HCT116 (cell line): ENCODE measurements around the gene CCNL2. TPM values are rescaled to one million over a fixed set of nuclear protein-coding genes. Genes with fewer than 3 reads are reported as not detected.

ENCODE experiments used
- ATAC-seq: fragments of 200-7000 bp; cut with Tn5 transposase; 2 replicates; pipeline ENCODE4 v1.9.1; 2020; ENCODE audit warnings: mild to moderate bottlenecking, moderate library complexity
- BruUV-seq: library from RNA; stranded (reverse); fragments of 400-500 nt; replicated peaks from 2 replicates; lab custom pipeline; 2021; lab: Mats Ljungman, UMichigan
- CTCF ChIA-PET: fragments of 300-600 bp; sonication (Branson Sonifier 250); formaldehyde crosslinking; loops from one replicate; lab custom pipeline; 2021; ENCODE audit warnings: antibody characterized with exemption; lab: Charles Lee
- POLR2A ChIA-PET: fragments of 300-600, 350-600 bp; sonication (Branson Sonifier 250); formaldehyde crosslinking; loops from one replicate; lab custom pipeline; 2021; ENCODE audit warnings: antibody characterized with exemption; lab: Charles Lee
- RAD21 ChIA-PET, 2 experiments: fragments of 300-600 bp; sonication (Branson Sonifier 250); formaldehyde crosslinking; loops; one replicate each; lab custom pipeline; 2023; ENCODE audit warnings: low total read pairs in 2 of 2; ENCODE audit not compliant: uncharacterized antibody in 2 of 2, unreplicated experiment in 2 of 2, low non-redundant PET in 1 of 2; lab: Charles Lee
- DNase-seq: peaks from one replicate; pipeline ENCODE4 v3.0.0-alpha.2; 2010; ENCODE audit warnings: low read depth, low spot score
- H2AFZ ChIP-seq: fragments of 200-600 bp; shearing (Covaris generic), sonication (generic); 2 replicates; pipeline ENCODE4 v1.6.1; 2017; ENCODE audit warnings: low read depth, mixed run types, mixed read lengths, antibody characterized with exemption, low read length; ENCODE audit not compliant: poor library complexity, severe bottlenecking
- H3K27ac ChIP-seq: 2 replicates; pipeline ENCODE4 v1.5.1; 2012; ENCODE audit warnings: low read depth, low read length
- H3K27me3 ChIP-seq: fragments of 200-600 bp; sonication (generic); 2 replicates; pipeline ENCODE4 v1.6.1; 2016; ENCODE audit warnings: mixed run types, low read length, mixed read lengths; ENCODE audit not compliant: insufficient read depth
- H3K36me3 ChIP-seq, 2 experiments: fragments of 200-500 bp in 1 of 2; fragments of 200-600 bp in 1 of 2; sonication (Bioruptor generic) in 1 of 2; sonication (generic) in 1 of 2; 2 replicates each; pipeline versions ENCODE4 v1.5.1 to v1.6.1; 2014 to 2016; ENCODE audit warnings: low read length in 2 of 2, inconsistent platforms in 1 of 2, mixed read lengths in 1 of 2, mixed run types in 1 of 2; ENCODE audit not compliant: insufficient read depth in 2 of 2, control insufficient read depth in 1 of 2
- H3K4me1 ChIP-seq, 2 experiments: fragments of 200-600 bp in 1 of 2; sonication (generic) in 1 of 2; 2 replicates each; pipeline versions ENCODE4 v1.5.1 to v1.6.1; 2012 to 2017; ENCODE audit warnings: low read length in 2 of 2, inconsistent platforms in 1 of 2, mild to moderate bottlenecking in 1 of 2, mixed read lengths in 1 of 2, mixed run types in 1 of 2, moderate library complexity in 1 of 2; ENCODE audit not compliant: insufficient read depth in 2 of 2, control insufficient read depth in 1 of 2
- H3K4me2 ChIP-seq: fragments of 200-600 bp; sonication (generic); 2 replicates; pipeline ENCODE4 v1.6.1; 2017; ENCODE audit warnings: mixed run types, low read length, mixed read lengths
- H3K4me3 ChIP-seq, 2 experiments: fragments of 200-600 bp in 1 of 2; sonication (generic) in 1 of 2; replicated peaks in 1 of 2; 2 replicates each; pipeline ENCODE4 v1.5.1; 2011 to 2016; ENCODE audit warnings: low read length in 2 of 2, control low read depth in 1 of 2, low read depth in 1 of 2, mild to moderate bottlenecking in 1 of 2, mixed read lengths in 1 of 2, mixed run types in 1 of 2
- H3K79me2 ChIP-seq: fragments of 200-600 bp; sonication (generic); 2 replicates; pipeline ENCODE4 v1.6.1; 2017; ENCODE audit warnings: mild to moderate bottlenecking, mixed run types, low read length, moderate library complexity, mixed read lengths; ENCODE audit not compliant: insufficient read depth
- H3K9ac ChIP-seq: fragments of 200-600 bp; sonication (generic); 2 replicates; pipeline ENCODE4 v1.6.1; 2016; ENCODE audit warnings: low read length, mixed read lengths
- H3K9me2 ChIP-seq: fragments of 200-600 bp; sonication (generic), shearing (Covaris generic); 2 replicates; pipeline ENCODE4 v1.6.1; 2017; ENCODE audit warnings: mixed run types, mild to moderate bottlenecking, moderate library complexity; ENCODE audit not compliant: insufficient read depth
- H3K9me3 ChIP-seq, 2 experiments: fragments of 200-500 bp in 1 of 2; fragments of 200-600 bp in 1 of 2; sonication (Bioruptor generic) in 1 of 2; sonication (generic) in 1 of 2; 2 replicates each; pipeline ENCODE4 v1.6.1; 2014 to 2017; ENCODE audit warnings: low read length in 2 of 2, mixed read lengths in 2 of 2, inconsistent platforms in 1 of 2, low read depth in 1 of 2, mild to moderate bottlenecking in 1 of 2, mixed run types in 1 of 2, moderate library complexity in 1 of 2; ENCODE audit not compliant: control insufficient read depth in 1 of 2, insufficient read depth in 1 of 2
- H4K20me1 ChIP-seq: fragments of 200-600 bp; sonication (generic), shearing (Covaris generic); 2 replicates; pipeline ENCODE4 v1.6.1; 2017; ENCODE audit warnings: mixed run types, mild to moderate bottlenecking, moderate library complexity; ENCODE audit not compliant: insufficient read depth
- ATF3 ChIP-seq: IDR thresholded peaks from 2 replicates; pipeline ENCODE4 v1.6.1; 2012
- CBX3 ChIP-seq: IDR thresholded peaks from 2 replicates; pipeline ENCODE4 v1.6.1; 2012; ENCODE audit warnings: low read depth
- EGR1 ChIP-seq: IDR thresholded peaks from 2 replicates; pipeline ENCODE4 v1.6.1; 2012; ENCODE audit warnings: low read depth
- JUND ChIP-seq: IDR thresholded peaks from 2 replicates; pipeline ENCODE4 v1.6.1; 2012
- MAX ChIP-seq: IDR thresholded peaks from 2 replicates; pipeline ENCODE4 v1.6.1; 2012
- SP1 ChIP-seq: IDR thresholded peaks from 2 replicates; pipeline ENCODE4 v1.6.1; 2012; ENCODE audit warnings: low read depth
- SRF ChIP-seq: IDR thresholded peaks from 2 replicates; pipeline ENCODE4 v1.6.1; 2012; ENCODE audit warnings: low read depth
- YY1 ChIP-seq: IDR thresholded peaks from 2 replicates; pipeline ENCODE4 v1.6.1; 2011; ENCODE audit warnings: low read length, low read depth, moderate library complexity, mild to moderate bottlenecking; ENCODE audit not compliant: insufficient replicate concordance; ENCODE audit errors: extremely low read depth
- ZBTB33 ChIP-seq: IDR thresholded peaks from 2 replicates; pipeline ENCODE4 v1.6.1; 2011; ENCODE audit warnings: mild to moderate bottlenecking, low read length, moderate library complexity; ENCODE audit not compliant: insufficient replicate concordance; ENCODE audit errors: extremely low read depth
- ZFX ChIP-seq: fragments of 450-650 bp; IDR thresholded peaks from 2 replicates; pipeline ENCODE4 v1.6.1; 2017
- intact Hi-C: fragments of 100-400 bp; cut with micrococcal nuclease; formaldehyde crosslinking; loops from 2 replicates; pipeline ENCODE4 v1.10.0; 2022
- total RNA-seq: library from RNA; stranded (reverse); gene quantifications from one replicate; pipeline ENCODE4 v1.2.1, GENCODE V29; 2021; ENCODE audit not compliant: unreplicated experiment

Gene CCNL2
- total RNA-seq, 1 experiment from 2014 or later = 173 TPM

- no peak overlapping the region for H2AFZ ChIP-seq
- no TSS peak for BruUV-seq
- DNase-seq (no peak), ATAC-seq (no peak)
- no peaks in the 10 kb centered on the region for H3K79me2 ChIP-seq
- no peaks in the 10 kb centered on the region for H3K9me2 ChIP-seq
- ChIA-PET RAD21 (no interaction called here), CTCF (no interaction called here), POLR2A (no interaction called here)
- H3K9me3 ChIP-seq = no peaks in the 10 kb centered on the region
- H4K20me1 ChIP-seq = no peaks in the 10 kb centered on the region
- H3K36me3 ChIP-seq = no peaks in the 10 kb centered on the region
- no peak for TF ChIP-seq SP1
- TF ChIP-seq MAX = no peak
- no peak for TF ChIP-seq CBX3
- TF ChIP-seq ZFX = no peak
- TF ChIP-seq SRF = no peak
- TF ChIP-seq EGR1 = no peak
- no peak for TF ChIP-seq JUND
- TF ChIP-seq ZBTB33 = no peak
- TF ChIP-seq ATF3 = no peak
- TF ChIP-seq YY1 = no peak
- no peak overlapping the region for H3K4me2 ChIP-seq
- H3K4me3 ChIP-seq = no peak overlapping the region
- no peak overlapping the region for H3K9ac ChIP-seq
- H3K4me1 ChIP-seq = peaks cover 28 to 55% of the 10 kb centered on the region in 2 experiments
- H3K27me3 ChIP-seq = no peaks in the 10 kb centered on the region
- H3K27ac ChIP-seq = no peak overlapping the region
- intact Hi-C loops = no loop called here
Measured at GRCh38 chr1:1426496-1427105, 27.5 kb upstream of the CCNL2 start.
